A549 (cell line): ENCODE data around the gene PROSER3. TPM values are rescaled to one million over a fixed set of nuclear protein-coding genes. Genes with fewer than 3 reads are reported as not detected.

Experiments
- ATAC-seq, 2 experiments: fragments of 200-7000 bp in 1 of 2; fragments of >200 bp in 1 of 2; cut with Nextera tagmentation in 1 of 2; cut with Tn5 transposase in 1 of 2; 3 replicates each; pipeline versions ENCODE4 v1.8.0 to v1.9.1; 2018 to 2020; ENCODE audit warnings: mild to moderate bottlenecking in 1 of 2, moderate library complexity in 1 of 2
- CTCF ChIA-PET: fragments of 300-600 bp; sonication (Branson Sonifier 250); formaldehyde crosslinking; extraction: SDS; loops from one replicate; lab custom pipeline; 2021; ENCODE audit warnings: antibody characterized with exemption, inconsistent platforms; lab: Yijun Ruan, JAX
- POLR2A ChIA-PET: fragments of 350-600 bp; formaldehyde crosslinking; extraction: SDS; loops from one replicate; lab custom pipeline; 2021; ENCODE audit warnings: antibody characterized with exemption, inconsistent platforms; lab: Yijun Ruan, JAX
- DNase-seq, 2 experiments: peaks; one replicate each; pipeline versions ENCODE4 v3.0.0 to v3.0.0-alpha.2; 2011 to 2016; ENCODE audit warnings: low read depth in 1 of 2, low spot score in 1 of 2
- FAIRE-seq: peaks from 2 replicates; lab custom pipeline; 2011; peaks lifted over from hg19 to GRCh38; lab: Jason Lieb, UNC
- H3K27ac ChIP-seq, 2 experiments: fragments of >200 bp; sonication (Bioruptor Twin); formaldehyde crosslinking; 3 replicates each; pipeline ENCODE4 v1.5.1; 2016 to 2017
- H3K4me1 ChIP-seq: fragments of >200 bp; sonication (Bioruptor Twin); formaldehyde crosslinking; 3 replicates; pipeline ENCODE4 v1.6.1; 2016
- H3K4me2 ChIP-seq: fragments of >200 bp; sonication (Bioruptor Twin); formaldehyde crosslinking; 3 replicates; pipeline ENCODE4 v1.6.1; 2016
- H3K4me3 ChIP-seq: fragments of >200 bp; sonication (Bioruptor Twin); formaldehyde crosslinking; 3 replicates; pipeline ENCODE4 v1.5.1; 2016
- H3K9me3 ChIP-seq: fragments of >200 bp; sonication (Bioruptor Twin); formaldehyde crosslinking; 3 replicates; pipeline ENCODE4 v1.6.1; 2016
- BHLHE40 ChIP-seq: IDR thresholded peaks from 2 replicates; pipeline ENCODE4 v1.6.1; 2012; ENCODE audit warnings: low read depth, low read length, inconsistent platforms
- CBX2 ChIP-seq: fragments of 200-600 bp; sonication (generic); IDR thresholded peaks from 2 replicates; pipeline ENCODE4 v1.6.1; 2016; ENCODE audit warnings: low read depth, mild to moderate bottlenecking, borderline replicate concordance
- CTCF ChIP-seq: fragments of >200 bp; sonication (Bioruptor Twin); formaldehyde crosslinking; IDR thresholded peaks from 3 replicates; pipeline ENCODE4 v1.5.1; 2016
- E2F6 ChIP-seq: IDR thresholded peaks from 2 replicates; pipeline ENCODE4 v1.6.1; 2012; ENCODE audit warnings: low read depth, borderline replicate concordance
- EP300 ChIP-seq, 2 experiments: fragments of >200 bp; sonication (Bioruptor Twin); formaldehyde crosslinking; IDR thresholded peaks; 2 replicates in 1 of 2; 3 replicates in 1 of 2; pipeline ENCODE4 v1.6.1; 2016 to 2017
- NFE2L2 ChIP-seq: fragments of 150-350 bp; conservative IDR thresholded peaks from 2 replicates; pipeline ENCODE4 v1.6.1; 2014; ENCODE audit warnings: low read length
- POLR2A ChIP-seq: IDR thresholded peaks from 2 replicates; pipeline ENCODE4 v1.6.1; 2012; ENCODE audit warnings: mild to moderate bottlenecking, low read length
- POLR2AphosphoS2 ChIP-seq: conservative IDR thresholded peaks from 2 replicates; pipeline ENCODE4 v1.6.1; 2012; ENCODE audit warnings: low read length, improper control_type of control experiment, inconsistent platforms
- RCOR1 ChIP-seq: fragments of 150-350 bp; IDR thresholded peaks from 2 replicates; pipeline ENCODE4 v1.6.1; 2014; ENCODE audit warnings: antibody characterized with exemption, low read length, low read depth
- WGBS: methylation state at CpG from one replicate; pipeline ENCODE4 v1.1.6; 2017; ENCODE audit errors: missing lambda C conversion rate; 5-methylcytosine and 5-hydroxymethylcytosine counted together
- polyA plus RNA-seq, 4 experiments: library from polyadenylated mRNA; depleted of rRNA in 3 of 4; stranded (reverse); fragments of >200 nt; fragmentation: RNase III in 1 of 4; extraction: RNeasy Plus Mini Kit Qiagen cat#74134 plus additional on column Dnase treatment in 1 of 4; gene quantifications; 2 replicates in 3 of 4; 3 replicates in 1 of 4; pipeline ENCODE4 v1.2.3, GENCODE V29; 2011 to 2017
- TF ChIP-seq, protein P1 (sequence below): fragments of 250-450 bp; sonication (Bioruptor Pico); IDR thresholded peaks from 2 replicates; pipeline ENCODE4 v1.5.0; 2021; ENCODE audit warnings: mild to moderate bottlenecking, moderate library complexity, borderline replicate concordance
- TF ChIP-seq, protein P2 (sequence below): fragments of 250-450 bp; sonication (Bioruptor Pico); IDR thresholded peaks from 2 replicates; pipeline ENCODE4 v1.5.0; 2020; ENCODE audit warnings: low read depth, mild to moderate bottlenecking, moderate library complexity

The PROSER3 gene
- polyA plus RNA-seq, 2 of the 4 experiments (the other 2 are of a cell fraction) = 19.5 to 24.4 TPM

GRCh38 chr19:35789195-35789977 is 31.4 kb downstream of the PROSER3 start:
- no peak for DNase-seq
- no peak overlapping the region for H3K4me2 ChIP-seq
- no peak overlapping the region for H3K27ac ChIP-seq
- POLR2A ChIA-PET = no interaction called here
- H3K4me1 ChIP-seq = peaks cover 8% of the 10 kb centered on the region
- H3K9me3 ChIP-seq = no peaks in the 10 kb centered on the region
- no peak overlapping the region for H3K4me3 ChIP-seq
- no peak for FAIRE-seq
- 61% methylated on average over 11 of the region's 11 CpGs for WGBS
- peak in 1 of 2 experiments; percentile 7; a peak in 2 of 6 replicates for ATAC-seq
- CTCF ChIA-PET = interaction anchor here (0.6 to 5.9 kb wide), 15 partner anchors 9 to 157 kb away, joined by 3 to 23 read pairs (median 4); partner anchors contain the start of gene KIRREL2
- no peak for TF ChIP-seq EP300 (IDR thresholded peaks at IDR 0.05)
- no peak for TF ChIP-seq CBX2
- TF ChIP-seq NFE2L2 = no peak
- no peak for TF ChIP-seq E2F6
- TF ChIP-seq, all 56 proteins: peak for 0

GRCh38 chr19:35789978-35790944 is 32.3 kb downstream of the PROSER3 start:
- ATAC-seq (peak in 1 of 2 experiments; percentile 3; a peak in 2 of 6 replicates), DNase-seq (no peak), FAIRE-seq (no peak)
- POLR2A ChIA-PET = no interaction called here
- no peak overlapping the region for H3K4me3 ChIP-seq
- H3K9me3 ChIP-seq = no peaks in the 10 kb centered on the region
- no peak overlapping the region for H3K4me2 ChIP-seq
- 81% methylated on average over 13 of the region's 19 CpGs for WGBS
- H3K4me1 ChIP-seq = peaks cover 8% of the 10 kb centered on the region
- CTCF ChIA-PET = interaction anchor here (0.6 to 5.9 kb wide), 15 partner anchors 8 to 141 kb away, joined by 3 to 23 read pairs (median 4); partner anchors contain the start of gene KIRREL2
- no peak overlapping the region for H3K27ac ChIP-seq
- TF ChIP-seq POLR2AphosphoS2 = no peak
- no peak for TF ChIP-seq RCOR1
- TF ChIP-seq, protein P1, sequence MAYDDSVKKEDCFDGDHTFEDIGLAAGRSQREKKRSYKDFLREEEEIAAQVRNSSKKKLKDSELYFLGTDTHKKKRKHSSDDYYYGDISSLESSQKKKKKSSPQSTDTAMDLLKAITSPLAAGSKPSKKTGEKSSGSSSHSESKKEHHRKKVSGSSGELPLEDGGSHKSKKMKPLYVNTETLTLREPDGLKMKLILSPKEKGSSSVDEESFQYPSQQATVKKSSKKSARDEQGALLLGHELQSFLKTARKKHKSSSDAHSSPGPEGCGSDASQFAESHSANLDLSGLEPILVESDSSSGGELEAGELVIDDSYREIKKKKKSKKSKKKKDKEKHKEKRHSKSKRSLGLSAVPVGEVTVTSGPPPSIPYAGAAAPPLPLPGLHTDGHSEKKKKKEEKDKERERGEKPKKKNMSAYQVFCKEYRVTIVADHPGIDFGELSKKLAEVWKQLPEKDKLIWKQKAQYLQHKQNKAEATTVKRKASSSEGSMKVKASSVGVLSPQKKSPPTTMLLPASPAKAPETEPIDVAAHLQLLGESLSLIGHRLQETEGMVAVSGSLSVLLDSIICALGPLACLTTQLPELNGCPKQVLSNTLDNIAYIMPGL (CRISPR knock-in tag) = no peak
- TF ChIP-seq, protein P2, sequence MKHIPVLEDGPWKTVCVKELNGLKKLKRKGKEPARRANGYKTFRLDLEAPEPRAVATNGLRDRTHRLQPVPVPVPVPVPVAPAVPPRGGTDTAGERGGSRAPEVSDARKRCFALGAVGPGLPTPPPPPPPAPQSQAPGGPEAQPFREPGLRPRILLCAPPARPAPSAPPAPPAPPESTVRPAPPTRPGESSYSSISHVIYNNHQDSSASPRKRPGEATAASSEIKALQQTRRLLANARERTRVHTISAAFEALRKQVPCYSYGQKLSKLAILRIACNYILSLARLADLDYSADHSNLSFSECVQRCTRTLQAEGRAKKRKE = no peak
- no peak for TF ChIP-seq POLR2A

GRCh38 chr19:35790981-35791813 is 33.2 kb downstream of the PROSER3 start:
- FAIRE-seq (no peak), ATAC-seq (peak; percentile 28 to 71; a peak in 4 of 6 replicates), DNase-seq (peak in 1 of 2 experiments; percentile 38)
- Histone ChIP-seq H3K27ac (no peak overlapping the region), H3K4me2 (no peak overlapping the region), H3K4me3 (no peak overlapping the region), H3K4me1 (peaks cover 8% of the 10 kb centered on the region), H3K9me3 (no peaks in the 10 kb centered on the region)
- ChIA-PET CTCF (interaction anchor here (0.9 to 5.9 kb wide), 10 partner anchors 9 to 140 kb away, joined by 3 to 23 read pairs (median 5); partner anchors contain the start of gene KIRREL2), POLR2A (no interaction called here)
- no peak for TF ChIP-seq BHLHE40
- peak; percentile 24; the same call in 2 of the 3 replicates for TF ChIP-seq CTCF
- TF ChIP-seq, all 56 proteins: peak for 1
- WGBS = 63% methylated on average over 20 of the region's 20 CpGs
